Fibroblast of lung (primary cell): ENCODE measurements around the gene PTPRA. TPM values are rescaled to one million over a fixed set of nuclear protein-coding genes. Genes with fewer than 3 reads are reported as not detected.

Experiments
- DNase-seq, 2 donors: peaks; one replicate each; pipeline versions ENCODE4 v3.0.0 to v3.0.0-alpha.2; 2010; ENCODE audit warnings: low read depth in 2 of 2
- H2AFZ ChIP-seq: 2 replicates; pipeline ENCODE4 v1.5.1; 2012; ENCODE audit warnings: low read length, control low read depth, inconsistent platforms
- H3K27ac ChIP-seq: 2 replicates; pipeline ENCODE4 v1.5.1; 2011; ENCODE audit warnings: low read length, control low read depth; ENCODE audit not compliant: insufficient read depth
- H3K27me3 ChIP-seq: 2 replicates; pipeline ENCODE4 v1.5.1; 2011; ENCODE audit warnings: mild to moderate bottlenecking, low read length; ENCODE audit not compliant: control insufficient read depth, insufficient read depth
- H3K36me3 ChIP-seq: 2 replicates; pipeline ENCODE4 v1.5.1; 2011; ENCODE audit warnings: low read length; ENCODE audit not compliant: control insufficient read depth, insufficient read depth
- H3K4me1 ChIP-seq: 2 replicates; pipeline ENCODE4 v1.5.1; 2011; ENCODE audit warnings: low read length; ENCODE audit not compliant: control insufficient read depth, insufficient read depth; ENCODE audit errors: extremely low read depth
- H3K4me2 ChIP-seq: 2 replicates; pipeline ENCODE4 v1.5.1; 2011; ENCODE audit warnings: low read length, control low read depth; ENCODE audit not compliant: insufficient read depth; ENCODE audit errors: extremely low read depth
- H3K4me3 ChIP-seq, 4 experiments: fragments of 200-600 bp in 1 of 4; sonication (generic) in 1 of 4; replicated peaks in 1 of 4; 2 replicates each; pipeline ENCODE4 v1.5.1; 2011 to 2016; ENCODE audit warnings: low read length in 4 of 4, low read depth in 3 of 4, mild to moderate bottlenecking in 3 of 4, control low read depth in 2 of 4, inconsistent platforms in 1 of 4, mixed read lengths in 1 of 4; ENCODE audit not compliant: insufficient read depth in 1 of 4; ENCODE audit errors: control extremely low read depth in 1 of 4
- H3K79me2 ChIP-seq: 2 replicates; pipeline ENCODE4 v1.5.1; 2012; ENCODE audit warnings: mild to moderate bottlenecking, low read length, inconsistent platforms; ENCODE audit not compliant: control insufficient read depth, insufficient read depth
- H3K9ac ChIP-seq: 2 replicates; pipeline ENCODE4 v1.5.1; 2011; ENCODE audit warnings: mild to moderate bottlenecking, low read length, control low read depth; ENCODE audit not compliant: insufficient read depth
- H3K9me3 ChIP-seq: 2 replicates; pipeline ENCODE4 v1.5.1; 2012; ENCODE audit warnings: low read depth, low read length; ENCODE audit not compliant: control insufficient read depth, insufficient read depth
- H4K20me1 ChIP-seq: 2 replicates; pipeline ENCODE4 v1.5.1; 2011; ENCODE audit warnings: low read length; ENCODE audit not compliant: control insufficient read depth, insufficient read depth; ENCODE audit errors: extremely low read depth
- EZH2 ChIP-seq: IDR thresholded peaks from 2 replicates; pipeline ENCODE4 v1.5.1; 2012; ENCODE audit warnings: low read length, control low read depth, mild to moderate bottlenecking; ENCODE audit errors: missing control alignments
- polyA plus RNA-seq, 2 donors: library from polyadenylated mRNA; depleted of rRNA in 1 of 2; stranded (reverse) in 1 of 2; unstranded in 1 of 2; fragments of >200 nt; gene quantifications; 2 replicates each; pipeline ENCODE4 v1.2.1, GENCODE V29; 2011 to 2012; ENCODE audit warnings: missing spikeins in 1 of 2
- total RNA-seq: library from RNA; depleted of rRNA; stranded (reverse); fragments of >200 nt; gene quantifications from 2 replicates; pipeline ENCODE4 v1.2.1, GENCODE V29; 2014
- TF ChIP-seq, protein P1 (sequence below), 2 donors: IDR thresholded peaks in 1 of 2; conservative IDR thresholded peaks in 1 of 2; 1 replicate in 1 of 2; 2 replicates in 1 of 2; pipeline ENCODE4 v1.5.1; 2011 to 2012; ENCODE audit warnings: low read length in 2 of 2, control low read depth in 1 of 2, inconsistent platforms in 1 of 2, low read depth in 1 of 2, mild to moderate bottlenecking in 1 of 2

The PTPRA gene
- total and polyA plus RNA-seq, 2 donors (not counting 1 experiment from before 2014, with no cell fraction given): 27.9 to 127 TPM

DNA sequence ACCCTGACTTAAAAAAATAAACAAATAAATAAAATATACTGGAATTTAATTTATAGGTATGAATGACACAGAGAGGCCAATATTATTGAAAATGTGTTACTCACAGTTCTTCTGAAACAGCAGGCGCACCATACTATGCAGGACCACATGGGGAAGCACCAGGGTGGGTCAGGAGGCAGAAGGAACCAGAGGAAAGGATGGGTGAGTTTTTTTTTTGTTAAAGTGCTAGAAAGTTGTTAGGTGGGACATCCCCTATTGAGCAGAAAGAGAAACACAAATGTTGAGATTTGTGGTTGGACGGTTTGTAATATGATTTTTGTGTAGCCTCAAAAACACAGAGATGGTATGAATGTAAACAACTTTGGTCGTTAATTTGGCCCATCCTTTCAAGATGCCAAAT lies 26.0 kb downstream of the PTPRA start:
- H3K27ac ChIP-seq: no peak overlapping the region
- no peaks in the 10 kb centered on the region for H3K4me1 ChIP-seq
- H3K4me2 ChIP-seq: no peak overlapping the region
- H3K9me3 ChIP-seq: no peaks in the 10 kb centered on the region
- no peak for DNase-seq
- no peak overlapping the region for H2AFZ ChIP-seq
- H3K27me3 ChIP-seq: no peaks in the 10 kb centered on the region
- no peak overlapping the region for H3K4me3 ChIP-seq
- H3K36me3 ChIP-seq: no peaks in the 10 kb centered on the region
- TF ChIP-seq, protein P1, sequence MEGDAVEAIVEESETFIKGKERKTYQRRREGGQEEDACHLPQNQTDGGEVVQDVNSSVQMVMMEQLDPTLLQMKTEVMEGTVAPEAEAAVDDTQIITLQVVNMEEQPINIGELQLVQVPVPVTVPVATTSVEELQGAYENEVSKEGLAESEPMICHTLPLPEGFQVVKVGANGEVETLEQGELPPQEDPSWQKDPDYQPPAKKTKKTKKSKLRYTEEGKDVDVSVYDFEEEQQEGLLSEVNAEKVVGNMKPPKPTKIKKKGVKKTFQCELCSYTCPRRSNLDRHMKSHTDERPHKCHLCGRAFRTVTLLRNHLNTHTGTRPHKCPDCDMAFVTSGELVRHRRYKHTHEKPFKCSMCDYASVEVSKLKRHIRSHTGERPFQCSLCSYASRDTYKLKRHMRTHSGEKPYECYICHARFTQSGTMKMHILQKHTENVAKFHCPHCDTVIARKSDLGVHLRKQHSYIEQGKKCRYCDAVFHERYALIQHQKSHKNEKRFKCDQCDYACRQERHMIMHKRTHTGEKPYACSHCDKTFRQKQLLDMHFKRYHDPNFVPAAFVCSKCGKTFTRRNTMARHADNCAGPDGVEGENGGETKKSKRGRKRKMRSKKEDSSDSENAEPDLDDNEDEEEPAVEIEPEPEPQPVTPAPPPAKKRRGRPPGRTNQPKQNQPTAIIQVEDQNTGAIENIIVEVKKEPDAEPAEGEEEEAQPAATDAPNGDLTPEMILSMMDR (conservative IDR thresholded peaks at IDR 0.05 in 1 of 2, IDR thresholded peaks at IDR 0.05 in 1 of 2; ENCODE audit: low read depth in 1 of 2, low read length in 2 of 2): no peak
- no peak for TF ChIP-seq EZH2
- H3K9ac ChIP-seq: no peak overlapping the region
- peaks cover 11% of the 10 kb centered on the region for H3K79me2 ChIP-seq
- no peaks in the 10 kb centered on the region for H4K20me1 ChIP-seq

DNA sequence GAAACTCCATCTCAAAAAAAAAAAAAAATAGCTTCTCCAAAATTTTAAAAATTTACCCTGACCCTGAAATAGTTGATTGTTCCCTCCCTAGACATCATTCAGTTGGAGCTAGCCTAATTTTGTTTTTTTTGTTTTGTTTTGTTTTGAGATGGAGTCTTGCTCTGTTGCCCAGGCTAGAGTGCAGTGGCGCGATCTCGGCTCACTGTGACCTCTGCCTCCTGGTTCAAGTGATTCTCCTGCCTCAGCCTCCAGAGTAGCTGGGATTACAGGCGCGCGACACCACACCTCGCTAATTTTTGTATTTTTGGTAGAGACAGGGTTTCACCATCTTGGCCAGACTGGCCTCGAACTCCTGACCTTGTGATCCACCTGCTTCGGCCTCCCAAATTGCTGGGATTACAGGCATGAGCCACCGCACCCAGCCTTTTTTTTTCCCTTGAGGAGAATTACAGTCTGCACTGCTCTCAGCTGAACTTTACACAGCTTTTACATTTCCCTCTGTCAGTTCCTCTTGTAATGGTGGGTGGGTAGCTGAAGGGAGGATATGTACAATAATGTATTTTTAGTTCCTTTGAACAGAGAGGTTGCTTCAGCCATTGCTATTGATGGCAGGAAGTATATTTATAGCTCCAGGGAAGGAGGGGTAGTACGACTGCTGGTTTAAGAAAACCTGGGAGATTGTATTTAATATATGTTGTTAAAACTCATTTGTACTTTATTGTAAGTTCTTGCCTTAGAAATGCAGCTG lies 27.7 kb downstream of the PTPRA start:
- no peak overlapping the region for H2AFZ ChIP-seq
- H3K4me3 ChIP-seq: no peak overlapping the region
- H3K27ac ChIP-seq: no peak overlapping the region
- no peaks in the 10 kb centered on the region for H4K20me1 ChIP-seq
- TF ChIP-seq, protein P1 (conservative IDR thresholded peaks at IDR 0.05 in 1 of 2, IDR thresholded peaks at IDR 0.05 in 1 of 2; ENCODE audit: low read depth in 1 of 2, low read length in 2 of 2): no peak
- TF ChIP-seq EZH2: no peak
- H3K9me3 ChIP-seq: no peaks in the 10 kb centered on the region
- no peaks in the 10 kb centered on the region for H3K36me3 ChIP-seq
- no peaks in the 10 kb centered on the region for H3K27me3 ChIP-seq
- H3K4me1 ChIP-seq: no peaks in the 10 kb centered on the region
- H3K4me2 ChIP-seq: no peak overlapping the region
- H3K79me2 ChIP-seq: peaks cover 7% of the 10 kb centered on the region
- no peak overlapping the region for H3K9ac ChIP-seq
- DNase-seq: no peak

DNA sequence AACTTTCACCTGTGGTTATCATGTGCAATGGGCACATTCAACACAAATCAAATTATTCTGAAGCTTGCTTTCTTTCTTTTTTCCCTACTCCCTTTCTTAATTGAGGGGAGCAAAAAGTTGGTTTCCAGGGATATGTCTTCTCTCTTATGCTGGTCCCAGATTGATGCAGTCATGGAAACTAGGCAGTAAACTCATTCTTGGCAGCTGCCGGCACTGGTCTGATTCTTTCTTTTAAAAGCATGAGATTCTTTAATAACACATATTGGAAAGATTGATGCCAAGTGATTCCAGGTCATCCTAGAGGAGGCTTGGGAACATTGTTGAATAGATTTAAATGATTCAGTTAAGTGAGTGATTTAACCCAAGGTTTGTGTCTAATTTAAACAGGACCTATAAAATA lies 29.0 kb downstream of the PTPRA start:
- H3K36me3 ChIP-seq: no peaks in the 10 kb centered on the region
- H3K9me3 ChIP-seq: no peaks in the 10 kb centered on the region
- no peak overlapping the region for H3K27ac ChIP-seq
- no peaks in the 10 kb centered on the region for H4K20me1 ChIP-seq
- no peak overlapping the region for H3K9ac ChIP-seq
- no peak overlapping the region for H2AFZ ChIP-seq
- H3K79me2 ChIP-seq: peaks cover 5% of the 10 kb centered on the region
- H3K4me3 ChIP-seq: no peak overlapping the region
- no peaks in the 10 kb centered on the region for H3K4me1 ChIP-seq
- TF ChIP-seq, protein P1 (conservative IDR thresholded peaks at IDR 0.05 in 1 of 2, IDR thresholded peaks at IDR 0.05 in 1 of 2; ENCODE audit: low read depth in 1 of 2, low read length in 2 of 2): no peak
- TF ChIP-seq EZH2: no peak
- H3K4me2 ChIP-seq: no peak overlapping the region
- no peaks in the 10 kb centered on the region for H3K27me3 ChIP-seq
- DNase-seq: no peak
